CD4-positive, alpha-beta T cell treated with Interleukin-15 for 4 hours (primary cell): Measurements from ENCODE around the gene ZFHX3.

Experiments used
- DNase-seq: peaks from one replicate; pipeline ENCODE4 v3.0.0-alpha.2; 2020; ENCODE audit warnings: low spot score

Gene ZFHX3

DNA sequence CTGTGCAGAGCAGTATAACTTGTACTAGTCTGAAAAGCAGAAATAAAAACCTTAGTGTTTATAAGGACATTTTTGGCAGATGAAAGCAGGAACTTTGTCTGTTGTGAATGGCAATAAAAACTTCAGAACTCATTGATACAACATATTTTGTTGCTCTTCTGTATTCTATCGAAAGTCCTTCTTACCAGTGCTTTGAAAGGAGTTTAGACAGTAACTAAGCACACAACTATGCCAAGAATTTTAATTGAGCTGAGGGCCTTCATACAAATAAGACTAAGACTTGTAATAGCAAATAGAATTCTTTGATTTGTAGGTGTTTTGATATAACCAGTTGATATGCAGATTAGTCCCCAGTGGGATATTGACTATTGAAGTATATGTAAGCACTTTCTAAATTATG lies 308.4 kb downstream of the ZFHX3 start:
- DNase-seq = no peak

DNA sequence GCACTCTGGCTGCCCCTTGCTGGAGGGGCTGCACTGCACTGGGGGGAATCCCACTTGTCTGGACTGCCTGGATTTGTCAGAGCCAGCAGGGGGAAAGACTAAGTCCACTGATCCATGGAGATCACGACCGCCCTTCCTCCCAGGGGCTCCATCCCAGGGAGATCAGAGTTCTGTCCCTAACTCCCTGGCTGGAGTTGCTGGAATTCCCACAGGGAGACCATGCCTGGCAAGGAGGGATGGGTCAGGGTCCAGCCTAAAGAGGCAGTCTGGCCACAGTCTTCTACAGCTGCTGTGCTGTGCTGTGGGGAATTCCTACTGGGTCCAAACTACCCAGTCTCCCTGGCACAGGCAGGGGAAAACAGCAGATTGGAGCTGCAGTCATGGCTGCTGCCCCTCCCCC lies 311.9 kb downstream of the ZFHX3 start:
- no peak for DNase-seq
